H1 (cell line): ENCODE results near the gene PKMYT1. TPM values are rescaled to one million over a fixed set of nuclear protein-coding genes. Genes with fewer than 3 reads are reported as not detected.

Source experiments
- CTCF ChIA-PET: fragments of 300-600 bp; sonication (Branson Sonifier 250); formaldehyde crosslinking; loops from one replicate; lab custom pipeline; 2021; ENCODE audit not compliant: partially characterized antibody; lab: Charles Lee
- POLR2A ChIA-PET: fragments of 300-600 bp; sonication (Branson Sonifier 250); formaldehyde crosslinking; loops from one replicate; lab custom pipeline; 2021; ENCODE audit warnings: inconsistent platforms; ENCODE audit not compliant: partially characterized antibody; lab: Charles Lee
- DNase-seq, 2 experiments: peaks; one replicate each; pipeline versions ENCODE4 v3.0.0 to v3.0.0-alpha.2; 2010 to 2022; ENCODE audit warnings: low spot score in 2 of 2, low read depth in 1 of 2, mixed read lengths in 1 of 2
- FAIRE-seq: peaks from 2 replicates; lab custom pipeline; 2011; peaks lifted over from hg19 to GRCh38; lab: Jason Lieb, UNC
- H2AFZ ChIP-seq: 2 replicates; pipeline ENCODE4 v1.8.1; 2012; ENCODE audit warnings: low read length, inconsistent platforms
- H2AK5ac ChIP-seq: 2 replicates; pipeline ENCODE4 v1.6.1; 2013; ENCODE audit warnings: low read depth, low read length
- H2BK120ac ChIP-seq: replicated peaks from 2 replicates; pipeline ENCODE3; 2013; ENCODE audit warnings: low read depth, low read length, inconsistent platforms
- H2BK12ac ChIP-seq: 2 replicates; pipeline ENCODE4 v1.6.1; 2013; ENCODE audit warnings: low read depth, low read length
- H2BK15ac ChIP-seq: 2 replicates; pipeline ENCODE4 v1.6.1; 2013; ENCODE audit warnings: low read length
- H2BK20ac ChIP-seq: 2 replicates; pipeline ENCODE4 v1.6.1; 2013; ENCODE audit warnings: low read length
- H2BK5ac ChIP-seq: 2 replicates; pipeline ENCODE4 v1.6.1; 2013; ENCODE audit warnings: low read depth, low read length
- H3K14ac ChIP-seq: 2 replicates; pipeline ENCODE4 v1.6.1; 2013; ENCODE audit warnings: inconsistent platforms; ENCODE audit not compliant: insufficient read length
- H3K18ac ChIP-seq: 2 replicates; pipeline ENCODE4 v1.6.1; 2013; ENCODE audit warnings: low read length; ENCODE audit errors: extremely low read depth
- H3K23ac ChIP-seq: 2 replicates; pipeline ENCODE4 v1.6.1; 2013; ENCODE audit warnings: inconsistent platforms; ENCODE audit not compliant: insufficient read length
- H3K23me2 ChIP-seq: 2 replicates; pipeline ENCODE4 v1.6.1; 2013; ENCODE audit warnings: low read depth, low read length
- H3K27ac ChIP-seq: 2 replicates; pipeline ENCODE4 v1.6.1; 2011; ENCODE audit warnings: low read depth, low read length, inconsistent platforms
- H3K27me3 ChIP-seq, 4 experiments: replicated peaks in 1 of 4; 1 replicate in 1 of 4; 2 replicates in 3 of 4; pipeline versions ENCODE4 v1.6.1 to v1.8.1; 2011 to 2013; ENCODE audit warnings: low read length in 3 of 4, mild to moderate bottlenecking in 3 of 4, inconsistent platforms in 2 of 4, mixed read lengths in 2 of 4, moderate library complexity in 1 of 4; ENCODE audit not compliant: control insufficient read depth in 3 of 4, insufficient read depth in 3 of 4; ENCODE audit errors: extremely low read depth in 1 of 4
- H3K36me3 ChIP-seq, 4 experiments: 2 replicates each; pipeline versions ENCODE4 v1.6.1 to v1.8.1; 2011 to 2013; ENCODE audit warnings: mild to moderate bottlenecking in 4 of 4, low read length in 3 of 4, moderate library complexity in 2 of 4, control low read depth in 1 of 4, inconsistent platforms in 1 of 4; ENCODE audit not compliant: insufficient read depth in 4 of 4, control insufficient read depth in 2 of 4
- H3K4ac ChIP-seq: replicated peaks from 2 replicates; pipeline ENCODE3; 2013; ENCODE audit warnings: low read length, low read depth, mixed read lengths, inconsistent platforms; ENCODE audit not compliant: insufficient read length
- H3K4me1 ChIP-seq, 4 experiments: replicated peaks in 1 of 4; 1 replicate in 1 of 4; 2 replicates in 3 of 4; pipeline versions ENCODE4 v1.6.1 to v1.8.1; 2011 to 2013; ENCODE audit warnings: low read length in 3 of 4, inconsistent platforms in 2 of 4, mixed read lengths in 1 of 4; ENCODE audit not compliant: insufficient read depth in 4 of 4, control insufficient read depth in 3 of 4
- H3K4me2 ChIP-seq, 2 experiments: 2 replicates each; pipeline versions ENCODE4 v1.6.1 to v1.8.1; 2011 to 2013; ENCODE audit warnings: low read depth in 2 of 2, low read length in 2 of 2, control low read depth in 1 of 2, inconsistent platforms in 1 of 2, mild to moderate bottlenecking in 1 of 2; ENCODE audit not compliant: insufficient read depth in 1 of 2
- H3K4me3 ChIP-seq, 4 experiments: fragments of 200-600, 300-600 bp in 1 of 4; sonication (generic), shearing (Covaris generic), sonication (Bioruptor Twin) in 1 of 4; 2 replicates each; pipeline versions ENCODE4 v1.5.1 to v1.8.1; 2011 to 2016; ENCODE audit warnings: low read length in 4 of 4, low read depth in 3 of 4, control low read depth in 2 of 4, inconsistent platforms in 2 of 4, mild to moderate bottlenecking in 2 of 4, mixed read lengths in 1 of 4, moderate library complexity in 1 of 4; ENCODE audit not compliant: insufficient read depth in 2 of 4; ENCODE audit errors: extremely low read depth in 1 of 4
- H3K56ac ChIP-seq: replicated peaks from 2 replicates; pipeline ENCODE3; 2013; ENCODE audit warnings: low read depth, mild to moderate bottlenecking, mixed read lengths, low read length, inconsistent platforms; ENCODE audit not compliant: insufficient read length
- H3K79me1 ChIP-seq: 2 replicates; pipeline ENCODE4 v1.6.1; 2013; ENCODE audit warnings: low read depth, low read length, control low read depth
- H3K79me2 ChIP-seq, 2 experiments: 2 replicates each; pipeline versions ENCODE4 v1.6.1 to v1.8.1; 2012 to 2013; ENCODE audit warnings: low read length in 2 of 2, mild to moderate bottlenecking in 2 of 2, inconsistent platforms in 1 of 2; ENCODE audit not compliant: insufficient read depth in 2 of 2, control insufficient read depth in 1 of 2
- H3K9ac ChIP-seq, 4 experiments: replicated peaks in 1 of 4; 1 replicate in 1 of 4; 2 replicates in 3 of 4; pipeline versions ENCODE4 v1.6.1 to v1.8.1; 2011 to 2013; ENCODE audit warnings: low read depth in 3 of 4, low read length in 3 of 4, control low read depth in 2 of 4, mild to moderate bottlenecking in 2 of 4, moderate library complexity in 2 of 4, inconsistent platforms in 1 of 4; ENCODE audit errors: extremely low read depth in 1 of 4
- H3K9me3 ChIP-seq, 2 experiments: 2 replicates each; pipeline versions ENCODE4 v1.6.1 to v1.8.1; 2012 to 2013; ENCODE audit warnings: mild to moderate bottlenecking in 2 of 2, moderate library complexity in 2 of 2, control low read depth in 1 of 2, inconsistent platforms in 1 of 2, low read depth in 1 of 2, low read length in 1 of 2, mixed read lengths in 1 of 2; ENCODE audit not compliant: insufficient read depth in 2 of 2
- H4K20me1 ChIP-seq, 2 experiments: replicated peaks in 1 of 2; 2 replicates each; pipeline versions ENCODE3 to v1.8.1; 2011 to 2013; ENCODE audit warnings: inconsistent platforms in 2 of 2, low read length in 2 of 2, mild to moderate bottlenecking in 1 of 2; ENCODE audit not compliant: insufficient read depth in 2 of 2, control insufficient read depth in 1 of 2
- H4K5ac ChIP-seq: 2 replicates; pipeline ENCODE4 v1.6.1; 2013; ENCODE audit warnings: low read length, low read depth, mixed read lengths, inconsistent platforms; ENCODE audit not compliant: insufficient read length
- H4K8ac ChIP-seq: 2 replicates; pipeline ENCODE4 v1.8.0; 2013; ENCODE audit warnings: mild to moderate bottlenecking, moderate library complexity, low read length, inconsistent platforms; ENCODE audit not compliant: insufficient read depth; ENCODE audit errors: extremely low read depth
- H4K91ac ChIP-seq: replicated peaks from 2 replicates; pipeline ENCODE3; 2013; ENCODE audit warnings: low read length, mixed read lengths, inconsistent platforms; ENCODE audit not compliant: insufficient read length
- CHD2 ChIP-seq: IDR thresholded peaks from 2 replicates; pipeline ENCODE4 v1.6.1; 2012; ENCODE audit warnings: low read length, improper control_type of control experiment
- JUND ChIP-seq: IDR thresholded peaks from 2 replicates; pipeline ENCODE4 v1.6.1; 2011; ENCODE audit warnings: mild to moderate bottlenecking, improper control_type of control experiment, low read length
- NANOG ChIP-seq: IDR thresholded peaks from 2 replicates; pipeline ENCODE4 v1.6.1; 2011; ENCODE audit warnings: low read length, low read depth, mild to moderate bottlenecking, inconsistent platforms; ENCODE audit not compliant: insufficient read depth, poor library complexity, severe bottlenecking
- POLR2A ChIP-seq, 2 experiments: IDR thresholded peaks; 1 replicate in 1 of 2; 2 replicates in 1 of 2; pipeline ENCODE4 v1.6.1; 2011; ENCODE audit warnings: low read depth in 2 of 2, low read length in 2 of 2, mild to moderate bottlenecking in 2 of 2; ENCODE audit errors: control extremely low read depth in 1 of 2
- SAP30 ChIP-seq: fragments of 300-600 bp; sonication (generic); IDR thresholded peaks from 2 replicates; pipeline ENCODE4 v1.7.1; 2012; ENCODE audit warnings: low read length, moderate library complexity, mild to moderate bottlenecking, inconsistent platforms; ENCODE audit not compliant: insufficient read depth, insufficient replicate concordance
- WGBS, 2 experiments: shearing (Covaris generic) in 1 of 2; methylation state at CpG; one replicate each; pipeline versions ENCODE4 v1.1.6 to v1.1.7; 2013 to 2015; ENCODE audit warnings: low lambda C conversion rate in 2 of 2, mixed read lengths in 2 of 2, inconsistent platforms in 1 of 2, low coverage in 1 of 2, missing lambda C conversion rate in 1 of 2; ENCODE audit not compliant: insufficient replicate concordance in 2 of 2, insufficient coverage in 1 of 2, insufficient read length in 1 of 2; ENCODE audit errors: extremely low coverage in 1 of 2, missing lambda C conversion rate in 1 of 2; 5-methylcytosine and 5-hydroxymethylcytosine counted together
- polyA plus RNA-seq, 7 experiments: library from polyadenylated mRNA; depleted of rRNA in 3 of 7; stranded (reverse) in 5 of 7; unstranded in 2 of 7; fragments of >200 nt in 5 of 7; fragments of 200-250 nt in 2 of 7; gene quantifications; 1 replicate in 5 of 7; 2 replicates in 1 of 7; 4 replicates in 1 of 7; pipeline versions ENCODE4 v1.2.1 to v1.2.3, GENCODE V29; 2011 to 2013; ENCODE audit warnings: missing spikeins in 2 of 7, mixed read lengths in 2 of 7
- total RNA-seq: library from RNA; stranded (reverse); fragmentation: NEBNext Ultra II Directional; extraction: Animal tissue kit (Norgen Biotek cat#: 25700); gene quantifications from 2 replicates; pipeline ENCODE4 v1.2.1, GENCODE V29; 2021
- TF ChIP-seq, protein P1 (sequence below), 3 experiments: IDR thresholded peaks; 1 replicate in 2 of 3; 2 replicates in 1 of 3; pipeline versions ENCODE4 v1.5.1 to v1.6.1; 2011; ENCODE audit warnings: low read length in 3 of 3, mild to moderate bottlenecking in 3 of 3, inconsistent platforms in 2 of 3, low read depth in 1 of 3, moderate library complexity in 1 of 3; ENCODE audit not compliant: insufficient read depth in 1 of 3; ENCODE audit errors: control extremely low read depth in 1 of 3

The PKMYT1 gene
- total and polyA plus RNA-seq, 2 of the 8 experiments (the other 6 are each of a cell fraction or from before 2014, with no cell fraction given), result 74.7 to 85.2 TPM

DNA sequence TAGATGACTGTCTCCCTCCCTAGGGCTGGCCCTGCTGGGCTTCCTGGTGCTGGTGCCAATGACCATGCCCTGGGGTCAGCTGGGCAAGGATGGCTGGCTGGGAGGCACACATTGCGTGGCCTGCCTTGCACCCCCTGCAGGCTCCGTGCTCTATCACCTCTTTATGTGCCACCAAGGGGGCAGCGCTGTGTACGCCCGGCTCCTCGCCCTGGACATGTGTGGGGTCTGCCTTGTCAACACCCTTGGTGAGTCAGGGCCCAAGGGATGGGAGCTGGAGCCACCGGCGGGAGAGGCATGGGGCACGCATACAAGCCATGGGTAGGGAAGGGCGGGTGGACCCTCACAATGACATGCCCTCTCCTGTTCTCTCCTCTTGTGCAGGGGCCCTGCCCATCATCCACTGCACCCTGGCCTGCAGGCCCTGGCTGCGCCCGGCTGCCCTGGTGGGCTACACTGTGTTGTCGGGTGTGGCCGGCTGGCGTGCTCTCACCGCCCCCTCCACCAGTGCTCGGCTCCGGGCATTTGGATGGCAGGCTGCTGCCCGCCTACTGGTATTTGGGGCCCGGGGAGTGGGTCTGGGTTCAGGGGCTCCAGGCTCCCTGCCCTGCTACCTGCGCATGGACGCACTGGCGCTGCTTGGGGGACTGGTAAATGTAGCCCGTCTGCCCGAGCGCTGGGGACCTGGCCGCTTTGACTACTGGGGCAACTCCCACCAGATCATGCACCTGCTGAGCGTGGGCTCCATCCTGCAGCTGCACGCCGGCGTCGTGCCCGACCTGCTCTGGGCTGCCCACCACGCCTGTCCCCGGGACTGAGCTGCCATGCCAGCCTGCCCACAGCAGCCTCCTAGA is 8.9 kb downstream of the PKMYT1 start:
- Histone ChIP-seq H3K4me3 (no peak overlapping the region; a peak in 1 of 8 replicates), H2BK12ac (0 out of 2 replicates have a peak overlapping the region, but pooled peaks have one; percentile 17), H2BK20ac (no peak overlapping the region), H3K27ac (no peak overlapping the region), H3K79me2 (peaks cover 0 to 2% of the 10 kb centered on the region in 2 experiments; a peak in 1 of 4 replicates), H3K56ac (no peak overlapping the region), H3K4me1 (peaks cover 0 to 27% (median 13%) of the 10 kb centered on the region in 4 experiments; a peak in 6 of 7 replicates), H3K79me1 (peaks cover 13% of the 10 kb centered on the region), H2BK5ac (0 out of 2 replicates have a peak overlapping the region, but pooled peaks have one; percentile 44), H4K91ac (no peak overlapping the region), H2AFZ (no peak overlapping the region), H2AK5ac (no peak overlapping the region), H3K4ac (no peak overlapping the region), H3K9ac (no peak overlapping the region), H3K9me3 (no peaks in the 10 kb centered on the region), H4K8ac (no peak overlapping the region), H4K5ac (no peak overlapping the region), H3K27me3 (peaks cover 15 to 24% (median 20%) of the 10 kb centered on the region in 4 experiments; a peak in 6 of 7 replicates), H3K23me2 (peaks cover 9% of the 10 kb centered on the region), H4K20me1 (peaks cover 23 to 28% of the 10 kb centered on the region in 2 experiments), H2BK15ac (no peak overlapping the region), H3K36me3 (peaks cover 17 to 41% (median 27%) of the 10 kb centered on the region in 4 experiments), H3K4me2 (peak overlapping the region in 1 of 2 experiments; percentile 81; a peak in 2 of 4 replicates), H3K23ac (no peak overlapping the region), H2BK120ac (no peak overlapping the region), H3K18ac (no peak overlapping the region; the same call in 1 of the 2 replicates), H3K14ac (no peak overlapping the region)
- FAIRE-seq (no peak), DNase-seq (no peak)
- ChIA-PET POLR2A (interaction anchor here (1.1 to 25.4 kb wide), 9 partner anchors 7 to 67 kb away, joined by 4 to 455 read pairs (median 6); partner anchors contain the start of genes CLDN6, HCFC1R1, KREMEN2 and PKMYT1), CTCF (interaction anchor here (1.1 to 2.8 kb wide), 10 partner anchors 10 to 116 kb away, joined by 3 to 19 read pairs (median 7); partner anchors contain the start of genes CLDN6, PKMYT1 and TNFRSF12A)
- WGBS, 2 experiments, result 91% methylated on average over 30 of the region's 35 CpGs; no CpG with 5 or more reads in 1 of the 2 experiments
- TF ChIP-seq, protein P1, sequence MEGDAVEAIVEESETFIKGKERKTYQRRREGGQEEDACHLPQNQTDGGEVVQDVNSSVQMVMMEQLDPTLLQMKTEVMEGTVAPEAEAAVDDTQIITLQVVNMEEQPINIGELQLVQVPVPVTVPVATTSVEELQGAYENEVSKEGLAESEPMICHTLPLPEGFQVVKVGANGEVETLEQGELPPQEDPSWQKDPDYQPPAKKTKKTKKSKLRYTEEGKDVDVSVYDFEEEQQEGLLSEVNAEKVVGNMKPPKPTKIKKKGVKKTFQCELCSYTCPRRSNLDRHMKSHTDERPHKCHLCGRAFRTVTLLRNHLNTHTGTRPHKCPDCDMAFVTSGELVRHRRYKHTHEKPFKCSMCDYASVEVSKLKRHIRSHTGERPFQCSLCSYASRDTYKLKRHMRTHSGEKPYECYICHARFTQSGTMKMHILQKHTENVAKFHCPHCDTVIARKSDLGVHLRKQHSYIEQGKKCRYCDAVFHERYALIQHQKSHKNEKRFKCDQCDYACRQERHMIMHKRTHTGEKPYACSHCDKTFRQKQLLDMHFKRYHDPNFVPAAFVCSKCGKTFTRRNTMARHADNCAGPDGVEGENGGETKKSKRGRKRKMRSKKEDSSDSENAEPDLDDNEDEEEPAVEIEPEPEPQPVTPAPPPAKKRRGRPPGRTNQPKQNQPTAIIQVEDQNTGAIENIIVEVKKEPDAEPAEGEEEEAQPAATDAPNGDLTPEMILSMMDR (IDR thresholded peaks at IDR 0.05; ENCODE audit: control extremely low read depth in 1 of 3, insufficient read depth in 1 of 3, low read depth in 1 of 3, low read length in 3 of 3), result peak in 1 of 3 experiments; percentile 4; a peak in 1 of 4 replicates
- no peak for TF ChIP-seq JUND
- no peak for TF ChIP-seq CHD2
- TF ChIP-seq NANOG, result no peak
- TF ChIP-seq POLR2A (IDR thresholded peaks at IDR 0.05; ENCODE audit: control extremely low read depth in 1 of 2, low read depth in 2 of 2, low read length in 2 of 2), result peak in 1 of 2 experiments; percentile 35; a peak in 1 of 3 replicates
- TF ChIP-seq SAP30, result no peak
